HG03095 (cell line): ENCODE data around the gene ZNF157.

Experiments
- ATAC-seq: cut with Tn5 transposase; IDR thresholded peaks from one replicate; pipeline ENCODE4 v1.9.1; 2021; ENCODE audit warnings: moderate library complexity; ENCODE audit not compliant: unreplicated experiment

The ZNF157 gene

DNA sequence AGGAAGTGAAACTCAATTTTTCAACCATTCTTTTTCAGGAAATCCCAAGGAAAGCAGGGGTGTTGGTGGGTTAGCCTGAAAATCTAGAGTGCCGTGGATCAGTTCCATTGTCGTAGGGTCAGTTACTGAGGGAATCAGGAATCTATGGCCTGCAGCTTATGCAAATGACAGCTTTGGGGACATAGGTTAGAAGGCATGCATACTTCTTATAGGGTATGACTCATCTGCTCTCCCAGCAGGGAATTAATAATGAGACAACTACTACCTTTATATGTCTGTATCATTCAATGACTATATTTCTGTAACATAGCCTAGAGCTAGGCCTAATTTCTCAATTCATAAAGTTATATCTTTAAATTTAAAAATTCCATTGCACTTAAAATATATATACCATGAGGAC is 76.1 kb downstream of the ZNF157 start:
- ATAC-seq: no peak

DNA sequence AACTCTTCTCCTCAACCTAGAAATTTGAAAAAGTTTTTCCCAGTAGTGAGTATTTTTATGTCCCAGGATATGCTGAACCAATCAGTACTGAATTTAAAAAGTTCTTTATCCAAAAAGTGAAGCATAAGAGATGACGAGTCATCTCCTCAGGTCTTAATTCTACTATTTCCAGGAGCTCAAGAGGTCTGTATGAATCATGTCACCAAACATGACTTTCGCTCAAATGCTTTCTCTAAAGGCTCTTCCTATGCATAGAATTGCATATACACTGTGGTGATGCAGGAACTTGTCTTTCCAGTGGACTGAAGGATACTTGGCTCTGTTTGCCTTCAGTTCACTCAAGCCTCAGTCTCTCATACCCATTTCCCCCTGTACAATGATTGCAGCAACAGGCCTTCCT is 76.6 kb downstream of the ZNF157 start:
- ATAC-seq: no peak

DNA sequence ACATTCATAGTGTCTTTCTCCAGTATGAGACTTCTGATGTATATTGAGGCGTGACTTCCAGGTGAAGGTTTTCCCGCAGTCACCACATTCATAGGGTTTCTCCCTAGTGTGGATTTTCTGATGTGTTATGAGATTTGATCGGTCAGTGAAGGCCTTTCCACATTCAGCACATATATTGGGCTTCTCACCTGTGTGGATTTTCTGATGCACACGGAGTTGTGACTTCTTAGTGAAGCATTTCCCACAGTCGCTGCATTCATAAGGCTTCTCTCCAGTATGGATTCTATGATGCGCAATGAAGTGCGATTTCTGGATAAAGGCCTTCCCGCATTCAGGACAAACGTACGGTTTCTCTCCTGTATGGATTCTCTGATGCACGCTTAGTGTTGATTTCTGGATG is 77.2 kb downstream of the ZNF157 start:
- no peak for ATAC-seq

DNA sequence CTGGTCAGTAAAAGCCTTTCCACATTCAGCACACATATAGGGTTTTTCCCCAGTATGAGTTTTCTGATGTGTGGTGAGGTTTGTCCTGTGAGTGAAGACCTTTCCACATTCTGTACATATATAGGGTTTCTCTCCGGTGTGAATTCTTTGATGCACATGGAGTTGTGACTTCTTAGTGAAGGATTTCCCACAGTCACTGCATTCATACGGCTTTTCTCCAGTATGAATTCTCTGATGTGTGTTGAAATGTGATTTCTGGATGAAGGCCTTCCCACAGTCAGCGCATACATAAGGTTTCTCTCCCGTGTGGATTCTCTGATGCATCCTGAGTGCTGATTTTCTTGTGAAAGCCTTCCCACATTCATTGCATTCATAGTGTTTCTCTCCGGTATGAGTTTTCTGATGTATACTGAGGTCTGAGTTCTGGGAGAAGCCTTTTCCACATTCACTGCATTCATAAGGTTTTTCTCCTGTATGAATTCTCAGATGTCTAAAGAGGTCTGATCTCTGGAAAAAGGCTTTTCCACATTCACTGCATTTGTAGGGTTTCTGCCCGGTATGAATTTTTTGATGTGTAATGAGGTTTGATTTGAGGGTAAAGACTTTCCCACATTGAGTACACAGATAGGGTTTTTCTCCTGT is 77.9 kb downstream of the ZNF157 start:
- no peak for ATAC-seq

DNA sequence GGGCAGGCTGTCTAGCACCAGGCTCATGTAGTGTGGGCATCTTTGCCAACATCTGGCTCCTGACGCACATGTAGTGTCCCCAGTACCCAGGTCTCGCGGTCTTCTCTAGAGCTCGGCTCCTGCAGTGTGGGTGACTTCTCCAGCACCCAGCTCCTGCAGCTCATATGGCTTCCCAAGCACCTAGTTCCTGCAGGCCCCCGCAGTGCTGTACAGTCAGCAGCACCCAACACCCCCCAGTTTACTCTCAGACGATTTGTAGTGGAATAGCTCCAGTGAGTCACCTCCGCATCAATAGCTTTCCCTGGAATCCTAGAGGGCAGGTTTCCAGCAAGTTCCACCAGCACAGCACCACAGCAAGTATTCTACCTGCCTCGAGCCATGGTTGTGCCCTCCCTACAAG is 81.7 kb downstream of the ZNF157 start:
- no peak for ATAC-seq

DNA sequence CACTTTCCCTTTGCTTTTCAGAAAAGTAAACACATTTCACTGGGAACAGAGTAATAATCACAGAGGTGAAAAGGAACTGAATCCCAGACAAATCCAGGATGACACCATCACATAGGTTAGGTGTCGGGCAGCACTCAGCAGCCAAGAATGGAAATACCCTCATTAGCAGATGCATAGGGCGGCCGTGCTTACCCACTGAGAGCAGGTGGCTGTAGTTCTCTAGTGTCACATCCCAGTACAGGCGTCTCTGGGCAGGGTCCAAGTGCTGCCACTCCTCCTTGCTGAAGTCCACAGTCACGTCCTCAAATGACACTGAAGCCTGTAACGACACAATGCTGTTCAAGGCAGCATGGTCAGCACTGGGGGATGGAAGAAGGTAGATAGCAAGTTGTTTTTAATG is 85.7 kb downstream of the ZNF157 start:
- ATAC-seq: no peak

DNA sequence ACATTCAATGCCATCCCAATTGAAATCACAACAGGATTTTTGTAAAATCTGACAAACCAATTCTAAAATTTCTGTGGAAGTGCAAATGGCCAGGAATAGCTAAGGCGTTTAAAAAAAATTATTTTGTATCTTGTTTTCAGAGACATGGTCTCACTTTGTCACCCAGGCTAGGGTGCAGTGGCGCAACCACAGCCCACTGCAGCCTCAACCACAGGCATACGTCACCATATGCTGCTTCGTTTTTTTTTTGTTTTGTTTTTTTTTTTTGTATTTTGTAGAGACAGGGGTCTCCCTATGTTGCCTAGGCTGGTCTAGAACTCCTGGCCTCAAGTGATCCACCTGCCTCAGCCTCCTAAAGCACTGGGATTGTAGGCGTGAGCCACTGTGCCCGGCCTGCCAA is 88.2 kb downstream of the ZNF157 start:
- ATAC-seq: no peak

DNA sequence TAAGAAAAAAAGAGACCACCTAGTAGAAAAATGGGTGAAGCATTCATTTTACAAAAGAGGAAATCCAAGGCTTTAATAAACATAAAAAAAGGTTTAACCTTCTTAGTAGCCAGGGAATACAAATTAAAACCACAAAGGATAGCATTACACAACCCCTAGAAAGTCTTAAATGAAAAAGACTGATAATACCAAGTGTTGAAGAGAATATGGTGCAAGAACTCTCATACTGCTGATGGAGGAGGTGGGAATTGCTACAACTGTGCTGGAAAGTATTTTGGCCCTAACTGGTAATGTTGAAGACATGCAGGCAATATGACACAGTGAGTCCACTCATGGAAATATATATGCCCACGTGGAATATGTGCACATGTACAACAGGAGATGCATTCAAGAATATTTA is 90.2 kb downstream of the ZNF157 start:
- ATAC-seq: no peak
